GM12878 (cell line): Measurements from ENCODE around the gene RABEP1. TPM values are rescaled to one million over a fixed set of nuclear protein-coding genes. Genes with fewer than 3 reads are reported as not detected.

Source experiments
- ATF7 ChIP-seq: fragments of 450-650 bp; IDR thresholded peaks from 2 replicates; pipeline ENCODE4 v1.6.1; 2016; ENCODE audit warnings: low read depth, mild to moderate bottlenecking
- CBFB ChIP-seq: IDR thresholded peaks from 2 replicates; pipeline ENCODE4 v1.6.1; 2016; ENCODE audit warnings: antibody characterized with exemption, low read depth
- EP300 ChIP-seq, 2 experiments: fragments of 150-350 bp in 1 of 2; IDR thresholded peaks; 2 replicates each; pipeline ENCODE4 v1.6.1; 2011 to 2012; ENCODE audit warnings: low read depth in 2 of 2, low read length in 2 of 2, borderline replicate concordance in 1 of 2, improper control_type of control experiment in 1 of 2, inconsistent platforms in 1 of 2; ENCODE audit not compliant: control insufficient read depth in 1 of 2
- IRF4 ChIP-seq: IDR thresholded peaks from 2 replicates; pipeline ENCODE4 v1.6.1; 2011; ENCODE audit warnings: low read depth, low read length
- MEF2A ChIP-seq: IDR thresholded peaks from 2 replicates; pipeline ENCODE4 v1.6.1; 2011; ENCODE audit warnings: low read depth, mild to moderate bottlenecking, low read length, moderate library complexity; ENCODE audit not compliant: insufficient read depth
- NFXL1 ChIP-seq: fragments of 450-650 bp; IDR thresholded peaks from 2 replicates; pipeline ENCODE4 v1.6.1; 2017; ENCODE audit warnings: antibody characterized with exemption, mild to moderate bottlenecking, borderline replicate concordance
- NR2F1 ChIP-seq: fragments of 450-650 bp; conservative IDR thresholded peaks from 2 replicates; pipeline ENCODE4 v1.6.1; 2017; ENCODE audit warnings: mild to moderate bottlenecking
- POLR2AphosphoS2 ChIP-seq: IDR thresholded peaks from 2 replicates; pipeline ENCODE4 v1.6.1; 2011; ENCODE audit warnings: low read depth, mild to moderate bottlenecking, low read length, improper control_type of control experiment, moderate library complexity
- POU2F2 ChIP-seq: IDR thresholded peaks from 3 replicates; pipeline ENCODE4 v1.6.1; 2011; ENCODE audit warnings: low read depth, mild to moderate bottlenecking, low read length, borderline replicate concordance
- RBBP5 ChIP-seq: fragments of 200-600 bp; sonication (generic); conservative IDR thresholded peaks from 2 replicates; pipeline ENCODE4 v1.6.1; 2016
- SP1 ChIP-seq: IDR thresholded peaks from one replicate; pipeline ENCODE4 v1.6.1; 2011; ENCODE audit warnings: low read depth, low read length
- TARDBP ChIP-seq: IDR thresholded peaks from 2 replicates; pipeline ENCODE4 v1.6.1; 2016; ENCODE audit warnings: borderline replicate concordance
- TCF12 ChIP-seq: IDR thresholded peaks from 2 replicates; pipeline ENCODE4 v1.6.1; 2011; ENCODE audit warnings: low read depth, mild to moderate bottlenecking, low read length
- TCF3 ChIP-seq: IDR thresholded peaks from 2 replicates; pipeline ENCODE4 v1.6.1; 2012; ENCODE audit warnings: low read depth, mild to moderate bottlenecking, low read length, borderline replicate concordance; ENCODE audit not compliant: insufficient read depth
- polyA plus RNA-seq, 11 experiments: library from polyadenylated mRNA; depleted of rRNA in 4 of 11; unstranded in 6 of 11; stranded (reverse) in 5 of 11; fragments of >200 nt; fragmentation: Nextera tagmentation in 4 of 11; fragmentation: Illumina TruSeq in 1 of 11; extraction: Ambion mirVana in 4 of 11; extraction: Trizol in 1 of 11; gene quantifications; 1 replicate in 1 of 11; 2 replicates in 10 of 11; pipeline versions ENCODE4 v1.2.1 to v1.2.3, GENCODE V29; 2011 to 2016; ENCODE audit warnings: inconsistent platforms in 2 of 11, missing spikeins in 2 of 11, low read depth in 1 of 11
- total RNA-seq, 4 experiments: library from RNA; depleted of rRNA in 3 of 4; stranded (reverse); fragments of >200 nt in 3 of 4; fragmentation: Illumina TruSeq in 1 of 4; extraction: Trizol in 1 of 4; gene quantifications; 2 replicates each; pipeline versions ENCODE4 v1.2.1 to v1.2.3, GENCODE V29; 2013 to 2021
- TF ChIP-seq, protein P1 (sequence below): fragments of 450-650 bp; IDR thresholded peaks from 2 replicates; pipeline ENCODE4 v1.6.1; 2017; ENCODE audit warnings: mild to moderate bottlenecking
- TF ChIP-seq, protein P2 (sequence below), 3 experiments: IDR thresholded peaks in 2 of 3; conservative IDR thresholded peaks in 1 of 3; 2 replicates each; pipeline ENCODE4 v1.5.1; 2011; ENCODE audit warnings: low read depth in 3 of 3, low read length in 3 of 3, mild to moderate bottlenecking in 3 of 3, control low read depth in 2 of 3, moderate library complexity in 2 of 3, inconsistent platforms in 1 of 3, mixed read lengths in 1 of 3; ENCODE audit not compliant: control insufficient read depth in 2 of 3, insufficient read depth in 1 of 3; ENCODE audit errors: extremely low read depth in 1 of 3
- TF ChIP-seq, protein P3 (sequence below): IDR thresholded peaks from 2 replicates; pipeline ENCODE4 v1.6.1; 2011; ENCODE audit warnings: borderline replicate concordance, low read depth, mild to moderate bottlenecking, moderate library complexity, mixed read lengths, low read length; ENCODE audit not compliant: insufficient read depth; ENCODE audit errors: extremely low read length
- TF ChIP-seq, protein P4 (sequence below): IDR thresholded peaks from 2 replicates; pipeline ENCODE4 v1.6.1; 2011; ENCODE audit warnings: mild to moderate bottlenecking, low read depth, low read length, moderate library complexity; ENCODE audit not compliant: insufficient replicate concordance
- TF ChIP-seq, protein P5 (sequence below): fragments of 450-650 bp; IDR thresholded peaks from 2 replicates; pipeline ENCODE4 v1.6.1; 2018; ENCODE audit warnings: borderline replicate concordance, mild to moderate bottlenecking; ENCODE audit not compliant: partially characterized antibody

RABEP1 gene
- total and polyA plus RNA-seq, 10 of the 15 experiments (the other 5 are each of a cell fraction or from before 2014, with no cell fraction given): 13.4 to 71.4 (median 59.8) TPM

DNA sequence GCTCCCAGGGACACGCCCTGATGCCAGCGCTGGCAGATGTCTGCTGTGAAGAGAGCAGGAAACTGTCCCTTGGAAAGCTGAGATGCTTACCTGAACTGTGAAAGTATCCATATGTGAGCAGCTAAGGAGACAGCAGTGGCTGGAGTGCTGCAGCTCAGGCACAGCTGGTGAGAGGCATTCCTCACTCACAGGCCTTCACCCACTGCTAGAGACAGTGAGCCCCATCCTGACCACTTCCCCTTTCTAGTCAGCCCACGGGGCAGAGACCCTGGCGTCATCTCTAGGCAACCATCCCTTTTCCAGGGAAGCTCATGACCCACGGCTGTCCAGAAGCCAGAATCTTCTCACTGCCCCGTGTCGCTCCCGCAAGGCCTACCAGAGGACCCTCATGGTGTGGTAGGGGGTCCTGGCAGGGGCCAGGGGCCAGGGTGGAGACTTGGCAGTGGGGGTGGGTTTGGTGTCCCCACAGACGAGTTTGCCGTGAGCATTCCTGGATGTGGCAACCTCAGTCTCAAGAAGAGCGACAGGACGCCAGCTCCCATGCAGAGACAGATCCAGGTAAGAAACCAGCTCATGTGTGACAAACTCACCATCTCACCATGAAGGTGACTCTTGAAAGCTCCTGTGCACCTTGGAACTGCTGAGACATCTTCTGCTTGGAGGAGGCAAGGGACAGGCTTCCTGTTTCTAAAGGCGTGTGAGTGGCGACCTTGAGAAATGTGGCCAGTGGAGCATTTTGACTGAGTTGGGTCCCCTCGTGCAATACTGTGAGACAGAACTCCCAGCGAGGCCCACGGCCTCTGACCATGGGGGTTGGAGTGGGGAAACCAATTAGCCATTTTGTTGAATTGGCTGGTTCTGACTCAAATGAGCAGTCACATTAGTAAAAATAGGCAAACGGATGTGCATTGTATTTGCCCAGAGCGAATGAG, 47.2 kb upstream of the RABEP1 start, which contains the start of gene SCIMP (continued):
- TF ChIP-seq NFXL1: no peak
- TF ChIP-seq MEF2A: 0 out of 2 replicates have a peak, but pooled peaks have one; percentile 39
- no peak; the same call in 1 of the 2 replicates for TF ChIP-seq TARDBP
- TF ChIP-seq, protein P1, sequence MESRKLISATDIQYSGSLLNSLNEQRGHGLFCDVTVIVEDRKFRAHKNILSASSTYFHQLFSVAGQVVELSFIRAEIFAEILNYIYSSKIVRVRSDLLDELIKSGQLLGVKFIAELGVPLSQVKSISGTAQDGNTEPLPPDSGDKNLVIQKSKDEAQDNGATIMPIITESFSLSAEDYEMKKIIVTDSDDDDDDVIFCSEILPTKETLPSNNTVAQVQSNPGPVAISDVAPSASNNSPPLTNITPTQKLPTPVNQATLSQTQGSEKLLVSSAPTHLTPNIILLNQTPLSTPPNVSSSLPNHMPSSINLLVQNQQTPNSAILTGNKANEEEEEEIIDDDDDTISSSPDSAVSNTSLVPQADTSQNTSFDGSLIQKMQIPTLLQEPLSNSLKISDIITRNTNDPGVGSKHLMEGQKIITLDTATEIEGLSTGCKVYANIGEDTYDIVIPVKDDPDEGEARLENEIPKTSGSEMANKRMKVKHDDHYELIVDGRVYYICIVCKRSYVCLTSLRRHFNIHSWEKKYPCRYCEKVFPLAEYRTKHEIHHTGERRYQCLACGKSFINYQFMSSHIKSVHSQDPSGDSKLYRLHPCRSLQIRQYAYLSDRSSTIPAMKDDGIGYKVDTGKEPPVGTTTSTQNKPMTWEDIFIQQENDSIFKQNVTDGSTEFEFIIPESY: no peak
- TF ChIP-seq, protein P2, sequence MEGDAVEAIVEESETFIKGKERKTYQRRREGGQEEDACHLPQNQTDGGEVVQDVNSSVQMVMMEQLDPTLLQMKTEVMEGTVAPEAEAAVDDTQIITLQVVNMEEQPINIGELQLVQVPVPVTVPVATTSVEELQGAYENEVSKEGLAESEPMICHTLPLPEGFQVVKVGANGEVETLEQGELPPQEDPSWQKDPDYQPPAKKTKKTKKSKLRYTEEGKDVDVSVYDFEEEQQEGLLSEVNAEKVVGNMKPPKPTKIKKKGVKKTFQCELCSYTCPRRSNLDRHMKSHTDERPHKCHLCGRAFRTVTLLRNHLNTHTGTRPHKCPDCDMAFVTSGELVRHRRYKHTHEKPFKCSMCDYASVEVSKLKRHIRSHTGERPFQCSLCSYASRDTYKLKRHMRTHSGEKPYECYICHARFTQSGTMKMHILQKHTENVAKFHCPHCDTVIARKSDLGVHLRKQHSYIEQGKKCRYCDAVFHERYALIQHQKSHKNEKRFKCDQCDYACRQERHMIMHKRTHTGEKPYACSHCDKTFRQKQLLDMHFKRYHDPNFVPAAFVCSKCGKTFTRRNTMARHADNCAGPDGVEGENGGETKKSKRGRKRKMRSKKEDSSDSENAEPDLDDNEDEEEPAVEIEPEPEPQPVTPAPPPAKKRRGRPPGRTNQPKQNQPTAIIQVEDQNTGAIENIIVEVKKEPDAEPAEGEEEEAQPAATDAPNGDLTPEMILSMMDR (IDR thresholded peaks at IDR 0.05 in 2 of 3, conservative IDR thresholded peaks at IDR 0.05 in 1 of 3; ENCODE audit: control insufficient read depth in 2 of 3, extremely low read depth in 1 of 3, insufficient read depth in 1 of 3, low read depth in 3 of 3, low read length in 3 of 3): no peak
- TF ChIP-seq, protein P3, sequence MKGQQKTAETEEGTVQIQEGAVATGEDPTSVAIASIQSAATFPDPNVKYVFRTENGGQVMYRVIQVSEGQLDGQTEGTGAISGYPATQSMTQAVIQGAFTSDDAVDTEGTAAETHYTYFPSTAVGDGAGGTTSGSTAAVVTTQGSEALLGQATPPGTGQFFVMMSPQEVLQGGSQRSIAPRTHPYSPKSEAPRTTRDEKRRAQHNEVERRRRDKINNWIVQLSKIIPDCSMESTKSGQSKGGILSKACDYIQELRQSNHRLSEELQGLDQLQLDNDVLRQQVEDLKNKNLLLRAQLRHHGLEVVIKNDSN: no peak
- TF ChIP-seq, protein P4, sequence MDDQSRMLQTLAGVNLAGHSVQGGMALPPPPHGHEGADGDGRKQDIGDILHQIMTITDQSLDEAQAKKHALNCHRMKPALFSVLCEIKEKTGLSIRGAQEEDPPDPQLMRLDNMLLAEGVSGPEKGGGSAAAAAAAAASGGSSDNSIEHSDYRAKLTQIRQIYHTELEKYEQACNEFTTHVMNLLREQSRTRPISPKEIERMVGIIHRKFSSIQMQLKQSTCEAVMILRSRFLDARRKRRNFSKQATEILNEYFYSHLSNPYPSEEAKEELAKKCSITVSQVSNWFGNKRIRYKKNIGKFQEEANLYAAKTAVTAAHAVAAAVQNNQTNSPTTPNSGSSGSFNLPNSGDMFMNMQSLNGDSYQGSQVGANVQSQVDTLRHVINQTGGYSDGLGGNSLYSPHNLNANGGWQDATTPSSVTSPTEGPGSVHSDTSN: peak; percentile 61
- TF ChIP-seq CBFB: peak; percentile 84; the same call in 1 of the 2 replicates
- TF ChIP-seq SP1: peak; percentile 64
- TF ChIP-seq, protein P5, sequence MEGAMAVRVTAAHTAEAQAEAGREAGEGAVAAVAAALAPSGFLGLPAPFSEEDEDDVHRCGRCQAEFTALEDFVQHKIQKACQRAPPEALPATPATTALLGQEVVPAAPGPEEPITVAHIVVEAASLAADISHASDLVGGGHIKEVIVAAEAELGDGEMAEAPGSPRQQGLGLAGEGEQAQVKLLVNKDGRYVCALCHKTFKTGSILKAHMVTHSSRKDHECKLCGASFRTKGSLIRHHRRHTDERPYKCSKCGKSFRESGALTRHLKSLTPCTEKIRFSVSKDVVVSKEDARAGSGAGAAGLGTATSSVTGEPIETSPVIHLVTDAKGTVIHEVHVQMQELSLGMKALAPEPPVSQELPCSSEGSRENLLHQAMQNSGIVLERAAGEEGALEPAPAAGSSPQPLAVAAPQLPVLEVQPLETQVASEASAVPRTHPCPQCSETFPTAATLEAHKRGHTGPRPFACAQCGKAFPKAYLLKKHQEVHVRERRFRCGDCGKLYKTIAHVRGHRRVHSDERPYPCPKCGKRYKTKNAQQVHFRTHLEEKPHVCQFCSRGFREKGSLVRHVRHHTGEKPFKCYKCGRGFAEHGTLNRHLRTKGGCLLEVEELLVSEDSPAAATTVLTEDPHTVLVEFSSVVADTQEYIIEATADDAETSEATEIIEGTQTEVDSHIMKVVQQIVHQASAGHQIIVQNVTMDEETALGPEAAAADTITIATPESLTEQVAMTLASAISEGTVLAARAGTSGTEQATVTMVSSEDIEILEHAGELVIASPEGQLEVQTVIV: no peak
- TF ChIP-seq TCF12: peak; percentile 94
- TF ChIP-seq NR2F1: peak; percentile 83
- peak; percentile 57 to 75; a peak in 3 of 4 replicates for TF ChIP-seq EP300 (IDR thresholded peaks at IDR 0.05; ENCODE audit: borderline replicate concordance in 1 of 2, control insufficient read depth in 1 of 2, low read depth in 2 of 2, low read length in 2 of 2)
- peak; percentile 94; the same call in 1 of the 2 replicates for TF ChIP-seq POLR2AphosphoS2
- TF ChIP-seq ATF7: peak; percentile 81
- TF ChIP-seq TCF3: peak; percentile 89
- TF ChIP-seq IRF4: peak; percentile 84
- TF ChIP-seq RBBP5: no peak
- peak; percentile 93 for TF ChIP-seq POU2F2
